Tibial artery (tissue), 4 donors: ENCODE results near the gene GPR89A.
"Not testable (repeated sequence)": the region's sequence is repeated elsewhere in the genome, so short reads cannot be mapped to it uniquely, and the experiment has no call there.

Experiments used
- DNase-seq, 2 donors: peaks; one replicate each; pipeline ENCODE4 v3.0.0-alpha.2; 2019
- H3K27ac ChIP-seq, 2 donors: fragments of 200-600 bp; sonication (generic) in 1 of 2; 1 replicate in 1 of 2; 2 replicates in 1 of 2; pipeline ENCODE4 v1.5.1; 2018 to 2019; ENCODE audit warnings: mild to moderate bottlenecking in 1 of 2
- H3K27me3 ChIP-seq, 2 donors: fragments of 200-600 bp; sonication (generic) in 1 of 2; one replicate each; pipeline versions ENCODE4 v1.5.1 to v1.6.0; 2016 to 2019
- H3K36me3 ChIP-seq, 3 donors: fragments of 200-600 bp; sonication (generic) in 2 of 3; one replicate each; pipeline ENCODE4 v1.5.1; 2016 to 2019; ENCODE audit warnings: mild to moderate bottlenecking in 2 of 3
- H3K4me1 ChIP-seq, 4 donors: fragments of 200-600 bp; sonication (generic) in 2 of 4; 1 replicate in 3 of 4; 2 replicates in 1 of 4; pipeline ENCODE4 v1.5.1; 2016 to 2019
- H3K4me3 ChIP-seq, 2 donors: fragments of 200-600 bp; sonication (generic) in 1 of 2; 1 replicate in 1 of 2; 2 replicates in 1 of 2; pipeline ENCODE4 v1.5.1; 2018 to 2019; ENCODE audit warnings: mild to moderate bottlenecking in 2 of 2
- H3K9me3 ChIP-seq, 3 donors: fragments of 200-600 bp; sonication (generic) in 1 of 3; one replicate each; pipeline ENCODE4 v1.5.1; 2016 to 2019
- intact Hi-C: fragments of 100-400 bp; cut with DNase I; formaldehyde crosslinking; loops from one replicate; pipeline ENCODE4 v1.15.0; 2023; ENCODE audit warnings: low total_unique reads
- TF ChIP-seq, protein P1 (sequence below), 2 experiments: fragments of 200-600 bp in 1 of 2; fragments of 450-650 bp in 1 of 2; IDR thresholded peaks; one replicate each; pipeline ENCODE4 v1.5.1; 2017 to 2019; ENCODE audit warnings: antibody characterized with exemption in 2 of 2, mild to moderate bottlenecking in 1 of 2, moderate library complexity in 1 of 2

The GPR89A gene

DNA sequence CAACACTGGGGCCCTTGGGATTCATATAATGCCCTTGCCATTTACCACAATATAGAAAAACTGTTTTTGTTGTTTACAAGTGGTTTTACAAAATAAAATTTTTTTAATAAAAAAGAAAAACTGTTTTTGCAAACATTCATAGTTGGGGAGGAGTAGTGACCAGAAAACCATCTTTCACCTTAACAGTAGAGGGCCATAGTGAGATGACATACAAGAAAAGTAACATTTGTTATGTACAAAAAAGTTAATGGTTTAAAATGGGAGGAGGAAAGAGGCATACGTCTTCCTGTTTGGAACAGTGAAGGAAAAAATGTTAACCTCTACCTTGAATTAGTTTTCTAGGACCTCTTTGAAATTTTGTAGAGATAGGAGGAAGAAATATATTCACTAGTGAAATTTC lies 28.4 kb downstream of the GPR89A start:
- H3K27me3 ChIP-seq, DNase-seq, intact Hi-C loops, H3K27ac ChIP-seq, H3K9me3 ChIP-seq, H3K4me3 ChIP-seq, H3K36me3 ChIP-seq, H3K4me1 ChIP-seq: not testable (repeated sequence)

DNA sequence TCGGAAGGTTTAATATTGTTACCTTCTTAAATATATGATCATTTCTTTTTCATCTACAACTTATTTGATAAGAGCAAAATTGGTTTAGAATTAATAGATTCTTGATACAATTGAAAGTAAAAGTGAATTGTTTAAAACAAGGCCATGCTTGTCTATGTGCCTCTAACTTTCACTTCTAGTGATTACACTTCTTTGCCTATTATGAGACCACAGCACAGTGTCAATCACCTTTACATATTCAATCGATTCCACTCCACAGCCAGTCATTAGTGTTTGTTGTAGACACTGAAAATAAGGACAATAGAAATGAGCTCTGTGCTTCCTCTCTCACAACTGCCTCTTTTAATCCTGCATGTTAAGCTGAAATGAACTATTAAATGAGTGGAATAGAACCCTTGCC lies 34.1 kb downstream of the GPR89A start:
- H3K4me1 ChIP-seq, H3K27me3 ChIP-seq, H3K4me3 ChIP-seq, H3K27ac ChIP-seq, H3K9me3 ChIP-seq, intact Hi-C loops, H3K36me3 ChIP-seq, DNase-seq: not testable (repeated sequence)

DNA sequence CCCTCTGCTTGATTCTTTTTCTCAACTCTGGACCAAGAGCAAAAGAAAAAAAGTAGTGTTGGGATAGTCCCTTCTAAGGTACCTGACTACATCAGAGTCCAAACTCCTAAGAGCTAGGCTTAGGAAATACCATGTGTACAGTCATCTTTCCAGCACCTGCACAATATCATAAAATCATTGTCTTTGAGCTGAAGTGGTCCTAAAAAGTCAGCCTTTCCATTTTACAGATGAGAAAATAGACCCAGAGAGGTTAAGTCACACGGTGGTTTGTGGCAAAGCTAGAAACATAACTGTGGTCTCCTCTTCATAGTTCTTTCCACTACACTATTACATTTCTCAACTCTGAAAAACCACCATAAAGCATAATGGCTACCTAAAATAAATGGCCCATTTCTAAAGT lies 36.2 kb downstream of the GPR89A start:
- H3K27me3 ChIP-seq, DNase-seq, H3K27ac ChIP-seq, intact Hi-C loops, H3K9me3 ChIP-seq, H3K4me3 ChIP-seq, H3K4me1 ChIP-seq, H3K36me3 ChIP-seq: not testable (repeated sequence)

- intact Hi-C loops, DNase-seq: not testable (repeated sequence)
These were observed 48.6 kb downstream of the GPR89A start for GRCh38 chr1:145656245-145656943.

GRCh38 chr1:145662502-145662901 lies 54.7 kb downstream of the GPR89A start:
- not testable (repeated sequence) for H3K4me1 ChIP-seq, H3K4me3 ChIP-seq

More at GRCh38 chr1:145656245-145656943, 48.6 kb downstream of the GPR89A start:
- not testable (repeated sequence) for H3K27me3 ChIP-seq, H3K36me3 ChIP-seq, H3K4me3 ChIP-seq, H3K9me3 ChIP-seq, H3K27ac ChIP-seq, H3K4me1 ChIP-seq

DNA sequence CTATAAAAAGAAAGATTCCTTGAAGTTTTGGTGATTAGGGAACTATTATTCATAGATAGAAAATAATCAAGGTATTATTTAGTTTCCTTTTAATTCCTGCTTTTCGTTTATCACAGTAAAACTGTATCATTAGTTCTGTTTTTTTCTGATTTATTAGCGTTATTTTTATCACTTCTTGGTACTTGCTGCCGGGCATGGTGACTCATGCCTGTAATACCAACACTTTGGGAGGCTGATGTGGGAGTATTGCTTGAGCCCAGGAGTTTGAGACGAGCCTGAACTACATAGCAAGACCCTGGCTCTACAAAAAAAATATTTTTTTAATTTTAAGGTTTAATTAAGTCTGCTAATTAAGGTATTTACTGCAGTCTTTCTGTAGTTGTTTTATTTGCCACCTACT lies 57.2 kb downstream of the GPR89A start:
- H3K27ac ChIP-seq, H3K4me3 ChIP-seq, H3K9me3 ChIP-seq, H3K4me1 ChIP-seq, DNase-seq, intact Hi-C loops, H3K27me3 ChIP-seq, H3K36me3 ChIP-seq: not testable (repeated sequence)

More at GRCh38 chr1:145662502-145662901, 54.7 kb downstream of the GPR89A start:
- intact Hi-C loops, H3K27me3 ChIP-seq, H3K36me3 ChIP-seq, H3K27ac ChIP-seq, H3K9me3 ChIP-seq, DNase-seq: not testable (repeated sequence)

- H3K27ac ChIP-seq, H3K4me3 ChIP-seq, H3K9me3 ChIP-seq, H3K36me3 ChIP-seq, DNase-seq, H3K4me1 ChIP-seq, H3K27me3 ChIP-seq, intact Hi-C loops: not testable (repeated sequence)
These were observed 63.4 kb downstream of the GPR89A start for GRCh38 chr1:145670995-145671745.

GRCh38 chr1:145673217-145673616 lies 65.4 kb downstream of the GPR89A start:
- H3K9me3 ChIP-seq, H3K4me3 ChIP-seq, H3K4me1 ChIP-seq, H3K27me3 ChIP-seq, H3K27ac ChIP-seq, intact Hi-C loops, DNase-seq, H3K36me3 ChIP-seq: not testable (repeated sequence)

GRCh38 chr1:145684858-145685257 lies 77.1 kb downstream of the GPR89A start:
- intact Hi-C loops, H3K4me3 ChIP-seq, H3K27ac ChIP-seq, H3K27me3 ChIP-seq, H3K9me3 ChIP-seq, DNase-seq, H3K36me3 ChIP-seq, H3K4me1 ChIP-seq: not testable (repeated sequence)

DNA sequence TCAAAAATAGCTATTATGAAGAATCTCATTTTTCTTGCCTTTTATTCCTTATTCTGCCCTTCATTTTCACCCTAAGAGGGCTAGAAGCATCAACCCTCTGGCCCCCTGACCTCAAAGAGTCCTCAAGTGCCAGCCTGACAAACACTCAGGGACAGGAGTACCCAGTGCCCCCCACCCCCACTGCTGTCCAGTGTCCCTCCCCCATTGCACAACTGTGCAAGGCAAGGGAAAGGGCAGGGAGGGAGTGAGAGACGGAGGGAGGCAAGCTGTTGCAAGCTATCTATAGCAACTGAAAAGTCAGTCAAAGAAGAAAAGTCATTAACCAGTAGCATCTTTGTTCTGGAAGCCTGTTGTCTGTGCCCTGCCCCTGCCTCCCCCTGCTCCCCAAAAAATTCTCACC lies 78.3 kb downstream of the GPR89A start:
- H3K4me3 ChIP-seq, intact Hi-C loops, H3K27ac ChIP-seq, H3K4me1 ChIP-seq, DNase-seq, H3K9me3 ChIP-seq, H3K36me3 ChIP-seq, H3K27me3 ChIP-seq: not testable (repeated sequence)

DNA sequence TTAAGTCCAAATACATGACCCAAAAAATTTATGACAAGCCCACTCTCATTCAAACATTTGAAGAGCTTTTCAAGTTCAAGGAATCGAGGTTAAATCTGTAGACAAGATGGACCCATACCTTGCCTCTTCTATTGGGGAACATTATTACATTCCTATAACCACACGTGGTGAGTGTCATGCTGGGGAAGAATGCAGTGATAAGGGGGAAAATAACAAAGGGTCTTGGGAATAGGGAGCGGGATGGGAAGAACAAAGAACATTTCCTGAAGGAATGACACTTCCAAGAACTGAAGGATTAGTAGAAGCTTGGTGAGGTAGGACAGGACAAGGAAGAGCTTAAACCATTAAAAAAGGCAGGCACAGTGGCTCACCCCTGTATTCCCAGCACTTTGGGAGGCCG lies 80.5 kb downstream of the GPR89A start:
- Histone ChIP-seq H3K36me3 (no peaks in the 10 kb centered on the region), H3K27ac (no peak overlapping the region), H3K4me3 (no peak overlapping the region), H3K27me3 (no peaks in the 10 kb centered on the region), H3K4me1 (peaks cover 0 to 5% (median 0%) of the 10 kb centered on the region in 4 donors), H3K9me3 (no peaks in the 10 kb centered on the region)
- intact Hi-C loops, result no loop called here
- DNase-seq, result no peak
- TF ChIP-seq, protein P1, sequence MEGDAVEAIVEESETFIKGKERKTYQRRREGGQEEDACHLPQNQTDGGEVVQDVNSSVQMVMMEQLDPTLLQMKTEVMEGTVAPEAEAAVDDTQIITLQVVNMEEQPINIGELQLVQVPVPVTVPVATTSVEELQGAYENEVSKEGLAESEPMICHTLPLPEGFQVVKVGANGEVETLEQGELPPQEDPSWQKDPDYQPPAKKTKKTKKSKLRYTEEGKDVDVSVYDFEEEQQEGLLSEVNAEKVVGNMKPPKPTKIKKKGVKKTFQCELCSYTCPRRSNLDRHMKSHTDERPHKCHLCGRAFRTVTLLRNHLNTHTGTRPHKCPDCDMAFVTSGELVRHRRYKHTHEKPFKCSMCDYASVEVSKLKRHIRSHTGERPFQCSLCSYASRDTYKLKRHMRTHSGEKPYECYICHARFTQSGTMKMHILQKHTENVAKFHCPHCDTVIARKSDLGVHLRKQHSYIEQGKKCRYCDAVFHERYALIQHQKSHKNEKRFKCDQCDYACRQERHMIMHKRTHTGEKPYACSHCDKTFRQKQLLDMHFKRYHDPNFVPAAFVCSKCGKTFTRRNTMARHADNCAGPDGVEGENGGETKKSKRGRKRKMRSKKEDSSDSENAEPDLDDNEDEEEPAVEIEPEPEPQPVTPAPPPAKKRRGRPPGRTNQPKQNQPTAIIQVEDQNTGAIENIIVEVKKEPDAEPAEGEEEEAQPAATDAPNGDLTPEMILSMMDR (IDR thresholded peaks at IDR 0.05), result no peak
